ENCODE measurements around the gene TPSD1. TPM values are rescaled to one million over a fixed set of nuclear protein-coding genes. Genes with fewer than 3 reads are reported as not detected.
"Not testable (repeated sequence)": the region's sequence is repeated elsewhere in the genome, so short reads cannot be mapped to it uniquely, and the experiment has no call there.

The TPSD1 gene
- total and polyA plus RNA-seq, 7 experiments from 2014 or later: not detected

DNA sequence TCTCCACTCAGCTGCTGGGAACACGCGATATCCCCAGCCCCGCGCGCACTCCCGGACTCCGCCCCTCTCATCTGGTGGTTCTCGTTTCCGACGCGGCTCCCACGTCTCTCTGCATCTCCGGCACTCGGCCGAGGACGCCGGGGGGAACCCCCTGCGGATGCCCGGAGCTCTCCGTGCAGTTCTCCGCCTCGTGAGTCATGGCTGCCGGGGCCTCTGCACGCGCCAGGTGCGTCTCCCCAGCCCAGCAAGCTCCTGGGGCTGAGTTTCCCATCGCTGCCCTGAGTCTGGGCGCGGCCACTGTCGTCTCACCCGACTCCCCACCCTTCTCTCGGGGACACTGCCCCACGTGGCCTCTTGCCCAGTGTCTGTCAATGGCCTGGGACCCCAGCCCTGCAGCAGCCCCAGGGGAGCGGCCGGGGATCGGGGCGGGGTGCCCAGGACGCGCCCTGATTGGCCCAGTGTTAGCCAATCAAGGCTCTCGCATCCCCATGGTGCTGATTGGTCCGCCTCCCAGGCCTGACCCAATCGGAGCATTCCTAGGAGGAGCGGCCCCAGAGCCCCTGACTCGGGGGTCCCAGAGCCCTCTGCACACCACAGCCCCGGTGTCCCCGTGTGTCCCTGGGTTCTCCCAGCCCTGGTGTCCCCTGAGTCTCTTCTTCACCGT is 2.0 kb upstream of the TPSD1 start:
- H3K9me3 Mint-ChIP-seq; H3K4me1 Mint-ChIP-seq; H3K4me3 ChIP-seq (ENCODE audit: low read length); H3K36me3 Mint-ChIP-seq; H3K4me1 ChIP-seq (ENCODE audit: control insufficient read depth in 2 of 2, insufficient read depth in 2 of 2, low read length in 2 of 2); H3K27ac Mint-ChIP-seq; H3K4me3 Mint-ChIP-seq; ATAC-seq; intact Hi-C loops (cut with micrococcal nuclease); CTCF ChIA-PET; H3K9me3 ChIP-seq (ENCODE audit: control insufficient read depth in 2 of 3, low read length in 3 of 3); H3K36me3 ChIP-seq (ENCODE audit: control insufficient read depth in 2 of 3, insufficient read depth in 3 of 3, low read length in 3 of 3); POLR2A ChIA-PET; H3K27me3 Mint-ChIP-seq; H3K27ac ChIP-seq (ENCODE audit: low read depth, low read length); H3K27me3 ChIP-seq (ENCODE audit: control insufficient read depth in 2 of 2, insufficient read depth in 2 of 2, low read length in 2 of 2); DNase-seq: not testable (repeated sequence)

DNA sequence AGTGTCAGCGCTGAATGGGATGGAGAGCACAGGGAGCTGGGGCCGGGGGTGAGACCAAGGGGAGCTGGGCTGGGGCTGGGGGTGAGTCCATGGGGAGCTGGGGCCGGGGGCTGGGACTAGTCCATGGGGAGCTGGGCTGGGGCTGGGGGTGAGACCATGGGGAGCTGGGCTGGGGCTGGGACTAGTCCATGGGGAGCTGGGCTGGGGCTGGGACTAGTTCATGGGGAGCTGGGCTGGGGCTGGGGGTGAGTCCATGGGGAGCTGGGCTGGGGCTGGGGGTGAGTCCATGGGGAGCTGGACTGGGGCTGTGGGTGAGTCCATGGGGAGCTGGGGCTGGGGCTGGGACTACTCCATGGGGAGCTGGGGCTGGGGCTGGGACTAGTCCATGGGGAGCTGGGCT is 1.0 kb upstream of the TPSD1 start:
- H3K36me3 ChIP-seq (ENCODE audit: control insufficient read depth in 2 of 3, insufficient read depth in 3 of 3, low read length in 3 of 3); H3K9me3 Mint-ChIP-seq; H3K27me3 ChIP-seq (ENCODE audit: control insufficient read depth in 2 of 2, insufficient read depth in 2 of 2, low read length in 2 of 2); H3K4me1 Mint-ChIP-seq; H3K9me3 ChIP-seq (ENCODE audit: control insufficient read depth in 2 of 3, low read length in 3 of 3); H3K27me3 Mint-ChIP-seq; CTCF ChIA-PET; H3K27ac ChIP-seq (ENCODE audit: low read depth, low read length); DNase-seq; H3K4me3 Mint-ChIP-seq; H3K27ac Mint-ChIP-seq; intact Hi-C loops (cut with micrococcal nuclease); H3K36me3 Mint-ChIP-seq; H3K4me1 ChIP-seq (ENCODE audit: control insufficient read depth in 2 of 2, insufficient read depth in 2 of 2, low read length in 2 of 2); POLR2A ChIA-PET; ATAC-seq; H3K4me3 ChIP-seq (ENCODE audit: low read length): not testable (repeated sequence)

DNA sequence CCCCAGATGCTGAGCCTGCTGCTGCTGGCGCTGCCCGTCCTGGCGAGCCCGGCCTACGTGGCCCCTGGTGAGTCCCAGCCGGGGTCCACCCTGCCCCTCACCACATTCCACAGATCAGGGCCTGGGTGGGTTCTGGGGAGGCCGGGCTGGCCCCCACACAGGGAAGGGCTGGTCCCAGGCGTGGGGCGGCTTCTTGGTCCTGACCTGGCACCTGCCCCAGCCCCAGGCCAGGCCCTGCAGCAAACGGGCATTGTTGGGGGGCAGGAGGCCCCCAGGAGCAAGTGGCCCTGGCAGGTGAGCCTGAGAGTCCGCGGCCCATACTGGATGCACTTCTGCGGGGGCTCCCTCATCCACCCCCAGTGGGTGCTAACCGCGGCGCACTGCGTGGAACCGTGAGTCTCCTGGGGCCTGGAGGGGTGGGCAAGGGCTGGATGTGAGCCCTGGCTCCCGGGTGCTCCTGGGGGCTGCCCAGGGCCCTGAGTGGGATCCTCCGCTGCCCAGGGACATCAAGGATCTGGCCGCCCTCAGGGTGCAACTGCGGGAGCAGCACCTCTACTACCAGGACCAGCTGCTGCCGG is 516 bp downstream of the TPSD1 start:
- intact Hi-C loops (cut with micrococcal nuclease); H3K4me3 ChIP-seq (ENCODE audit: low read length); H3K27ac ChIP-seq (ENCODE audit: low read depth, low read length); ATAC-seq; H3K36me3 Mint-ChIP-seq; H3K36me3 ChIP-seq (ENCODE audit: control insufficient read depth in 2 of 3, insufficient read depth in 3 of 3, low read length in 3 of 3); DNase-seq; CTCF ChIA-PET; H3K9me3 Mint-ChIP-seq; H3K9me3 ChIP-seq (ENCODE audit: control insufficient read depth in 2 of 3, low read length in 3 of 3); H3K4me3 Mint-ChIP-seq; H3K4me1 ChIP-seq (ENCODE audit: control insufficient read depth in 2 of 2, insufficient read depth in 2 of 2, low read length in 2 of 2); H3K27me3 ChIP-seq (ENCODE audit: control insufficient read depth in 2 of 2, insufficient read depth in 2 of 2, low read length in 2 of 2); H3K4me1 Mint-ChIP-seq; H3K27ac Mint-ChIP-seq; POLR2A ChIA-PET: not testable (repeated sequence)
- peaks cover 11 to 19% (median 12%) of the 10 kb centered on the region in 5 donors for H3K27me3 Mint-ChIP-seq

DNA sequence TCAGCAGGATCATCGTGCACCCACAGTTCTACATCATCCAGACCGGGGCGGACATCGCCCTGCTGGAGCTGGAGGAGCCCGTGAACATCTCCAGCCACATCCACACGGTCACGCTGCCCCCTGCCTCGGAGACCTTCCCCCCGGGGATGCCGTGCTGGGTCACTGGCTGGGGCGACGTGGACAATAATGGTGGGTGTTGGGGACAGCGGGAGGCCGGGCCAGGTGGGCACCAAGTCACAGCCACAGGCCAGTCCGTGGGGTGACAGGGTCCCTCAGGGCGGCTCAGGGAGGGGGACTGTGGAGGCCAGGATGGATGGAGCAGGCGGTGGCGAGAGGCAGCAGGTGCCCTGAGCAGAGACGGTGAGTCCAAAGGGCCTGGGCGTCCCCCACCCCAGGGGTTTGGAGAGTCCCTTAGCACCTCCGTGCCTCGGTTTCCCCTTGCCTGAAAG is 1.0 kb downstream of the TPSD1 start:
- ATAC-seq (no peak), DNase-seq (no peak)
- POLR2A ChIA-PET: no interaction called here
- Mint-ChIP-seq H3K27ac (no peak overlapping the region), H3K4me3 (no peak overlapping the region), H3K4me1 (peaks cover 0 to 9% (median 5%) of the 10 kb centered on the region in 7 donors), H3K9me3 (no peaks in the 10 kb centered on the region), H3K27me3 (peaks cover 13 to 23% (median 14%) of the 10 kb centered on the region in 5 donors), H3K36me3 (no peaks in the 10 kb centered on the region)
- H3K36me3 ChIP-seq (ENCODE audit: control insufficient read depth in 2 of 3, insufficient read depth in 3 of 3, low read length in 3 of 3): no peaks in the 10 kb centered on the region
- CTCF ChIA-PET: no interaction called here
- H3K27ac ChIP-seq (ENCODE audit: low read depth, low read length): no peak overlapping the region
- intact Hi-C loops (cut with micrococcal nuclease): no loop called here
- H3K9me3 ChIP-seq (ENCODE audit: control insufficient read depth in 2 of 3, low read length in 3 of 3): no peaks in the 10 kb centered on the region
- H3K4me1 ChIP-seq (ENCODE audit: control insufficient read depth in 2 of 2, insufficient read depth in 2 of 2, low read length in 2 of 2): no peaks in the 10 kb centered on the region
- H3K4me3 ChIP-seq (ENCODE audit: low read length): no peak overlapping the region
- H3K27me3 ChIP-seq (ENCODE audit: control insufficient read depth in 2 of 2, insufficient read depth in 2 of 2, low read length in 2 of 2): no peaks in the 10 kb centered on the region

DNA sequence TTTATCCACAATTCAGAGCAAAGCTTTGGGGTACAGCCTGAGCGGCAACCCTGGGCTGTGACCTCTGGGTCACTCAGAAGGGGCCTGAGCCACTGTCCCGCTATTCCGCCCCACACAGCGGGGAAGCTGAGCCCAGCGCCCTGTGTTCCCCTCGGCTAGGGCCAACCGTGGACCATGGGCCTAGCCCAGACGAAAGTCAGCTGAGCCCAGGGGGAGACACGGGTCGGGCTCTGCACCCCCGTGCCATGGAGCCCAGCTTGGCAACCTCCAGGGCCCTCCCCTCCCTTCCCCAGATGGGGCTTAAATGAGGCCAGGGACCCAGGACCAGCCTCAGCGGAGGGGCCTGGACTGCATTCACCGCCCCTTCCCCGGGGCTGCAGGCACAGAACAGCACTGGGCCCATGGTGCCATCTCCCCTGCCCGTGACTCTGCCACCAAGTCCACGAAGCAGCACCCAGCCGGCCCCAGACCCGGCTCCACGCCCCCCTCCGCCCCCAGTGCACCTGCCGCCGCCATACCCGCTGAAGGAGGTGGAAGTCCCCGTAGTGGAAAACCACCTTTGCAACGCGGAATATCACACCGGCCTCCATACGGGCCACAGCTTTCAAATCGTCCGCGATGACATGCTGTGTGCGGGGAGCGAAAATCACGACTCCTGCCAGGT is 1.8 kb downstream of the TPSD1 start:
- Mint-ChIP-seq H3K36me3 (no peaks in the 10 kb centered on the region), H3K4me1 (peaks cover 0 to 9% (median 5%) of the 10 kb centered on the region in 7 donors), H3K27me3 (peaks cover 18 to 28% (median 19%) of the 10 kb centered on the region in 5 donors), H3K9me3 (no peaks in the 10 kb centered on the region), H3K4me3 (no peak overlapping the region), H3K27ac (no peak overlapping the region)
- ChIA-PET CTCF (no interaction called here), POLR2A (no interaction called here)
- Histone ChIP-seq H3K4me3 (ENCODE audit: low read length) (no peak overlapping the region), H3K9me3 (ENCODE audit: control insufficient read depth in 2 of 3, low read length in 3 of 3) (no peaks in the 10 kb centered on the region), H3K27me3 (ENCODE audit: control insufficient read depth in 2 of 2, insufficient read depth in 2 of 2, low read length in 2 of 2) (no peaks in the 10 kb centered on the region), H3K36me3 (ENCODE audit: control insufficient read depth in 2 of 3, insufficient read depth in 3 of 3, low read length in 3 of 3) (no peaks in the 10 kb centered on the region), H3K27ac (ENCODE audit: low read depth, low read length) (no peak overlapping the region), H3K4me1 (ENCODE audit: control insufficient read depth in 2 of 2, insufficient read depth in 2 of 2, low read length in 2 of 2) (no peaks in the 10 kb centered on the region)
- no peak for DNase-seq
- intact Hi-C loops (cut with micrococcal nuclease): no loop called here
- no peak for ATAC-seq

DNA sequence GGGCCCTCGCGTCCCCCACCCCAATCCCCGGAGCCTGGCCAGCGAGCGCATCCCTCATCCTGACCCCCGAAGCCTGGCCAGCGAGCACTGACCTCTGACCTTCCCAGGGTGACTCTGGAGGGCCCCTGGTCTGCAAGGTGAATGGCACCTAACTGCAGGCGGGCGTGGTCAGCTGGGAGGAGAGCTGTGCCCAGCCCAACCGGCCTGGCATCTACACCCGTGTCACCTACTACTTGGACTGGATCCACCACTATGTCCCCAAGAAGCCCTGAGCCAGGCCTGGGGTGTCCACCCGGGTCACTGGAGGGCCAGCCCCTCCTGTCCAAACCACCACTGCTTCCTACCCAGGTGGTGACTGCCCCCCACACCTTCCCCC is 2.3 kb downstream of the TPSD1 start:
- DNase-seq (no peak), ATAC-seq (no peak)
- ChIA-PET POLR2A (no interaction called here), CTCF (interaction anchor here (0.7 kb wide), 1 partner anchor 419 kb away, joined by 4 read pairs; no protein-coding TSS in a partner anchor)
- Mint-ChIP-seq H3K4me3 (no peak overlapping the region), H3K9me3 (no peaks in the 10 kb centered on the region), H3K27ac (no peak overlapping the region), H3K27me3 (peaks cover 18 to 28% (median 19%) of the 10 kb centered on the region in 5 donors), H3K36me3 (no peaks in the 10 kb centered on the region), H3K4me1 (peaks cover 0 to 9% (median 5%) of the 10 kb centered on the region in 7 donors)
- Histone ChIP-seq H3K4me3 (ENCODE audit: low read length) (no peak overlapping the region), H3K27ac (ENCODE audit: low read depth, low read length) (no peak overlapping the region), H3K27me3 (ENCODE audit: control insufficient read depth in 2 of 2, insufficient read depth in 2 of 2, low read length in 2 of 2) (no peaks in the 10 kb centered on the region), H3K4me1 (ENCODE audit: control insufficient read depth in 2 of 2, insufficient read depth in 2 of 2, low read length in 2 of 2) (no peaks in the 10 kb centered on the region), H3K36me3 (ENCODE audit: control insufficient read depth in 2 of 3, insufficient read depth in 3 of 3, low read length in 3 of 3) (no peaks in the 10 kb centered on the region), H3K9me3 (ENCODE audit: control insufficient read depth in 2 of 3, low read length in 3 of 3) (no peaks in the 10 kb centered on the region)
- intact Hi-C loops (cut with micrococcal nuclease): no loop called here

Measured in naive thymus-derived CD4-positive, alpha-beta T cell (primary cell).